WTC11 (cell line): ENCODE results near the gene MAGI2. TPM values are rescaled to one million over a fixed set of nuclear protein-coding genes. Genes with fewer than 3 reads are reported as not detected.
"Not testable (repeated sequence)": the region's sequence is repeated elsewhere in the genome, so short reads cannot be mapped to it uniquely, and the experiment has no call there.

Source experiments
- ATAC-seq: fragments of 200-7000 bp; cut with Tn5 transposase; 2 replicates; pipeline ENCODE4 v1.10.0; 2021; ENCODE audit warnings: mild to moderate bottlenecking, moderate library complexity
- CTCF ChIA-PET: fragments of 300-600 bp; sonication (Branson Sonifier 250); formaldehyde crosslinking; loops from one replicate; lab custom pipeline; 2021; ENCODE audit warnings: antibody characterized with exemption; lab: Charles Lee
- POLR2A ChIA-PET: fragments of 350-600 bp; sonication (Branson Sonifier 250); formaldehyde crosslinking; loops from one replicate; lab custom pipeline; 2021; ENCODE audit warnings: antibody characterized with exemption; lab: Charles Lee
- DNase-seq: peaks from one replicate; pipeline ENCODE4 v3.0.0; 2021; ENCODE audit warnings: low spot score
- H3K27ac Mint-ChIP-seq: 2 replicates; pipeline ENCODE4 v1.8.0; 2021; ENCODE audit warnings: mixed read lengths
- H3K27me3 Mint-ChIP-seq: 2 replicates; pipeline ENCODE4 v1.8.0; 2021; ENCODE audit warnings: low read depth, mild to moderate bottlenecking, moderate library complexity, mixed read lengths
- H3K36me3 Mint-ChIP-seq: 2 replicates; pipeline ENCODE4 v1.8.0; 2021; ENCODE audit warnings: mixed read lengths
- H3K4me1 Mint-ChIP-seq: 2 replicates; pipeline ENCODE4 v1.8.0; 2022; ENCODE audit warnings: mixed read lengths
- H3K4me3 Mint-ChIP-seq: 2 replicates; pipeline ENCODE4 v1.8.0; 2021; ENCODE audit warnings: mild to moderate bottlenecking, moderate library complexity, mixed read lengths
- H3K9me3 Mint-ChIP-seq: 2 replicates; pipeline ENCODE4 v1.8.0; 2021; ENCODE audit warnings: mixed read lengths
- ATF6 ChIP-seq: sonication (generic); formaldehyde crosslinking; IDR thresholded peaks from 2 replicates; pipeline ENCODE4 v1.8.1; 2023; ENCODE audit warnings: mild to moderate bottlenecking, missing genetic modification reagents
- CREM ChIP-seq: sonication (generic); formaldehyde crosslinking; IDR thresholded peaks from 2 replicates; pipeline ENCODE4 v1.8.1; 2022; ENCODE audit warnings: mild to moderate bottlenecking, missing genetic modification reagents, moderate library complexity
- EMX1 ChIP-seq: fragments of 250-450 bp; sonication (Bioruptor Pico); IDR thresholded peaks from 2 replicates; pipeline ENCODE4 v1.8.0; 2021; ENCODE audit warnings: mild to moderate bottlenecking
- ETV6 ChIP-seq: sonication (generic); formaldehyde crosslinking; IDR thresholded peaks from 2 replicates; pipeline ENCODE4 v1.8.1; 2022; ENCODE audit warnings: mild to moderate bottlenecking, missing genetic modification reagents
- FOXK1 ChIP-seq: sonication (generic); formaldehyde crosslinking; IDR thresholded peaks from 2 replicates; pipeline ENCODE4 v1.8.0; 2022; ENCODE audit warnings: mild to moderate bottlenecking, moderate library complexity, missing genetic modification reagents
- MYBL2 ChIP-seq: sonication (generic); formaldehyde crosslinking; IDR thresholded peaks from 2 replicates; pipeline ENCODE4 v1.8.1; 2023; ENCODE audit warnings: mild to moderate bottlenecking, moderate library complexity, missing genetic modification reagents
- PRRX2 ChIP-seq: fragments of 250-450 bp; sonication (Bioruptor Pico); IDR thresholded peaks from 2 replicates; pipeline ENCODE4 v1.8.0; 2021; ENCODE audit warnings: mild to moderate bottlenecking
- SOX15 ChIP-seq: fragments of 250-450 bp; sonication (Bioruptor Pico); IDR thresholded peaks from 2 replicates; pipeline ENCODE4 v1.9.0; 2021; ENCODE audit warnings: mild to moderate bottlenecking
- TEAD4 ChIP-seq: sonication (generic); formaldehyde crosslinking; IDR thresholded peaks from 2 replicates; pipeline ENCODE4 v1.8.0; 2022; ENCODE audit warnings: mild to moderate bottlenecking, missing genetic modification reagents
- ZBTB43 ChIP-seq: sonication (generic); formaldehyde crosslinking; IDR thresholded peaks from 2 replicates; pipeline ENCODE4 v1.8.1; 2023; ENCODE audit warnings: mild to moderate bottlenecking, missing genetic modification reagents
- ZNF232 ChIP-seq: sonication (generic); formaldehyde crosslinking; IDR thresholded peaks from 2 replicates; pipeline ENCODE4 v1.8.0; 2022; ENCODE audit warnings: mild to moderate bottlenecking, missing genetic modification reagents
- ZNF416 ChIP-seq: fragments of 250-450 bp; sonication (Bioruptor Pico); IDR thresholded peaks from 2 replicates; pipeline ENCODE4 v1.9.0; 2021; ENCODE audit warnings: mild to moderate bottlenecking, inconsistent platforms
- total RNA-seq: library from RNA; stranded (reverse); gene quantifications from 3 replicates; pipeline ENCODE4 v1.2.3, GENCODE V29; 2021
- TF ChIP-seq, protein P1 (sequence below): sonication (generic); formaldehyde crosslinking; IDR thresholded peaks from 2 replicates; pipeline ENCODE4 v1.8.0; 2022; ENCODE audit warnings: mild to moderate bottlenecking, missing genetic modification reagents
- TF ChIP-seq, protein P2 (sequence below): fragments of 200-600 bp; IDR thresholded peaks from 2 replicates; pipeline ENCODE4 v1.8.0; 2022; ENCODE audit warnings: antibody characterized with exemption
- TF ChIP-seq, protein P3 (sequence below): fragments of 250-450 bp; sonication (Bioruptor Pico); IDR thresholded peaks from 2 replicates; pipeline ENCODE4 v1.9.0; 2021; ENCODE audit warnings: moderate library complexity, mild to moderate bottlenecking, inconsistent platforms, borderline replicate concordance

Gene MAGI2
- total RNA-seq, 1 experiment from 2014 or later: 26.6 TPM

DNA sequence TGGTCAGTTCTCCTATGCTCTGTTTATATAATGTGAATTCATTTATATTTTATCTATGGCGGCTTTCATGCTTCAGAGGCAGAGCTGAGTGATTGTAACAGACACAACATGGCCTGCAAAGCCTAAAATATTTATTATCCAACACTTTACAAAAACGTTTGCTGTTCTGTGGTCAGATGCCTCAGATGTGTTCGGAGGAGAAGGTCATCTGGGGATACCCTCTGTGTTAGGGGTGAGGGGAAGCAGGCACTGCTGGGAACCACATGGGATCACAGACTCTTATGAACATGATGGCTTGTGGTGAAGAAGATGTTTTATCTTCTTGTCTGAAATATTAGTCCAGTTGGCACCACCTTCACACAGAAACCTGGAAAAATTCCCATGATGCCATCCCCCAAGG is 1451.4 kb downstream of the MAGI2 start:
- no peak overlapping the region for H3K4me3 Mint-ChIP-seq
- ChIA-PET POLR2A (no interaction called here), CTCF (interaction anchor here (0.6 kb wide), 1 partner anchor 18 kb away, joined by 4 read pairs; no protein-coding TSS in a partner anchor)
- no peak overlapping the region for H3K27ac Mint-ChIP-seq
- no peaks in the 10 kb centered on the region for H3K27me3 Mint-ChIP-seq
- no peaks in the 10 kb centered on the region for H3K4me1 Mint-ChIP-seq
- no peak for ATAC-seq
- DNase-seq: no peak
- H3K36me3 Mint-ChIP-seq: no peaks in the 10 kb centered on the region
- peaks cover 12% of the 10 kb centered on the region for H3K9me3 Mint-ChIP-seq
- TF ChIP-seq, protein P1, sequence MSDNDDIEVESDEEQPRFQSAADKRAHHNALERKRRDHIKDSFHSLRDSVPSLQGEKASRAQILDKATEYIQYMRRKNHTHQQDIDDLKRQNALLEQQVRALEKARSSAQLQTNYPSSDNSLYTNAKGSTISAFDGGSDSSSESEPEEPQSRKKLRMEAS (CRISPR knock-in tag): no peak
- TF ChIP-seq, protein P2, sequence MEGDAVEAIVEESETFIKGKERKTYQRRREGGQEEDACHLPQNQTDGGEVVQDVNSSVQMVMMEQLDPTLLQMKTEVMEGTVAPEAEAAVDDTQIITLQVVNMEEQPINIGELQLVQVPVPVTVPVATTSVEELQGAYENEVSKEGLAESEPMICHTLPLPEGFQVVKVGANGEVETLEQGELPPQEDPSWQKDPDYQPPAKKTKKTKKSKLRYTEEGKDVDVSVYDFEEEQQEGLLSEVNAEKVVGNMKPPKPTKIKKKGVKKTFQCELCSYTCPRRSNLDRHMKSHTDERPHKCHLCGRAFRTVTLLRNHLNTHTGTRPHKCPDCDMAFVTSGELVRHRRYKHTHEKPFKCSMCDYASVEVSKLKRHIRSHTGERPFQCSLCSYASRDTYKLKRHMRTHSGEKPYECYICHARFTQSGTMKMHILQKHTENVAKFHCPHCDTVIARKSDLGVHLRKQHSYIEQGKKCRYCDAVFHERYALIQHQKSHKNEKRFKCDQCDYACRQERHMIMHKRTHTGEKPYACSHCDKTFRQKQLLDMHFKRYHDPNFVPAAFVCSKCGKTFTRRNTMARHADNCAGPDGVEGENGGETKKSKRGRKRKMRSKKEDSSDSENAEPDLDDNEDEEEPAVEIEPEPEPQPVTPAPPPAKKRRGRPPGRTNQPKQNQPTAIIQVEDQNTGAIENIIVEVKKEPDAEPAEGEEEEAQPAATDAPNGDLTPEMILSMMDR: no peak
- no peak for TF ChIP-seq TEAD4 (CRISPR knock-in tag)
- TF ChIP-seq, protein P3, sequence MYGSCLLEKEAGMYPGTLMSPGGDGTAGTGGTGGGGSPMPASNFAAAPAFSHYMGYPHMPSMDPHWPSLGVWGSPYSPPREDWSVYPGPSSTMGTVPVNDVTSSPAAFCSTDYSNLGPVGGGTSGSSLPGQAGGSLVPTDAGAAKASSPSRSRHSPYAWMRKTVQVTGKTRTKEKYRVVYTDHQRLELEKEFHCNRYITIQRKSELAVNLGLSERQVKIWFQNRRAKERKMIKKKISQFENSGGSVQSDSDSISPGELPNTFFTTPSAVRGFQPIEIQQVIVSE (CRISPR knock-in tag): no peak
- TF ChIP-seq FOXK1 (CRISPR knock-in tag): no peak
- TF ChIP-seq CREM (CRISPR knock-in tag): no peak
- no peak for TF ChIP-seq MYBL2 (CRISPR knock-in tag)
- no peak for TF ChIP-seq ZNF416
- TF ChIP-seq PRRX2 (CRISPR knock-in tag): no peak
- TF ChIP-seq EMX1 (CRISPR knock-in tag): no peak
- no peak for TF ChIP-seq ZNF232 (CRISPR knock-in tag)
- no peak for TF ChIP-seq ETV6 (CRISPR knock-in tag)
- no peak for TF ChIP-seq ATF6
- no peak for TF ChIP-seq SOX15

- H3K9me3 Mint-ChIP-seq, H3K4me3 Mint-ChIP-seq, H3K36me3 Mint-ChIP-seq, H3K4me1 Mint-ChIP-seq, ATAC-seq, DNase-seq, H3K27ac Mint-ChIP-seq, POLR2A ChIA-PET, CTCF ChIA-PET, H3K27me3 Mint-ChIP-seq: not testable (repeated sequence)
Observed at GRCh38 chr7:77999168-77999567, 1454.3 kb downstream of the MAGI2 start.

GRCh38 chr7:77995717-77996116 is 1457.8 kb downstream of the MAGI2 start:
- DNase-seq (peak; percentile 56), ATAC-seq (peak; percentile 100)
- TF ChIP-seq, protein P2: peak; percentile 24; the same call in 1 of the 2 replicates
- no peak for TF ChIP-seq ZBTB43 (CRISPR knock-in tag)
- H3K4me3 Mint-ChIP-seq: no peak overlapping the region
- H3K36me3 Mint-ChIP-seq: no peaks in the 10 kb centered on the region
- POLR2A ChIA-PET: no interaction called here
- H3K27me3 Mint-ChIP-seq: no peaks in the 10 kb centered on the region
- H3K4me1 Mint-ChIP-seq: peaks cover 6% of the 10 kb centered on the region; the same call in 1 of the 2 replicates
- peaks cover 9% of the 10 kb centered on the region for H3K9me3 Mint-ChIP-seq
- no peak overlapping the region for H3K27ac Mint-ChIP-seq
- CTCF ChIA-PET: interaction anchor here (0.6 to 2.0 kb wide), 12 partner anchors 9 to 165 kb away, joined by 3 to 17 read pairs (median 3); no protein-coding TSS in a partner anchor
